HG03097 (cell line): ENCODE results near the gene BSND.

ENCODE experiments used
- ATAC-seq: cut with Tn5 transposase; IDR thresholded peaks from one replicate; pipeline ENCODE4 v1.9.1; 2021; ENCODE audit not compliant: unreplicated experiment, low FRiP score

BSND gene

DNA sequence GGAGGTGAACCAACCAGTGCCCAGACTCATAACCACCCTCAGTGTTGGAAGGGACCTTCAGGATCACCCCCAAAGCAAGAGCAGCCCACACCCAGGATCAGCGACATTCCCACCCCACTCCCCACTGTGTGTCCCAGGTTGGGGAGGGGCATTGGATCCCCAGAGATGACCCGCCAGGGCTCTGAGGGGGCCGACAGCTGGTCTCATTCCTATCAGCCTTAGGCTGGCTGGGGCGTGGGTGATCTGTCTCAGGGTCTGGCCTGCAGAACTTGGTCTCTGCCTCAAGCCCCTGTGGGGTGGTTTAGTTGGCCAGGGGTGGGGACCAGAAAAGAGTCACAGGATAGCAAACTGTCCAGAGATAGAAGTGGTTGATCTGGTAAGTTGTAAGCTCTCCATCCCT, 7.8 kb upstream of the BSND start:
- ATAC-seq: no peak

DNA sequence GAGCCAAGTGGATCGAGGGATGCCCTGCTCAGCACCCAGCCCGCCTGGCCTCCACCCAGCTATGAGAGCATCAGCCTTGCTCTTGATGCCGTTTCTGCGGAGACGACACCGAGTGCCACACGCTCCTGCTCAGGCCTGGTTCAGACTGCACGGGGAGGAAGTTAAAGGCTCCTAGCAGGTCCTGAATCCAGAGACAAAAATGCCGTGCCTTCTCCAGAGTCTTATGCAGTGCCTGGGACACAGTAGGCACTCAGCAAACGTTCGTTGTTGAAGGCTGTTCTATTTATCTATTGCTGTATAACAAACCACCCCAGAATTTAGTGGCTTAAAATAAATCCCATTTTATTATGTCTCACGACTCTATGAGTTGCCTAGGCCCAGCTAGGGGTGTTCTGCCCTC, 6.8 kb upstream of the BSND start:
- ATAC-seq: no peak

DNA sequence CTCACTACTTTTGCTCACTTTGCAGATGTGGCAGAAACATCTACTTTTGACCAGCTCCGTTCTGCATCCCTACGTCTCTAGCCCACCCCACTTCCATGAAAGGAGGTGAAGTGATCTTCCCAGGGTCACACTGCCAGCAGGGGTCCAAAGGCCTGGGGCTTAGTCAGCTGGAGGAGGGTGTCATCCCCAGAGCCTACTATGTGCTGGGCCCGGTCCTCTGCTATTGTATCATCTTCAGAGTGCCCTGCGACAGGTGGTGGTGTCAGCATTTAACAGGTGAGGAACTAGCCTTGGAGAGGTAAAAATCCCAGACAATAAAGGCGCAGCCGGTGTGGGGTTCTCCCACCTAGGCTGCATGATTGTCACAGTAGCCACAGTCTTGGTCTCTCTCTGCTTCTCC, 5.6 kb upstream of the BSND start:
- no peak for ATAC-seq

DNA sequence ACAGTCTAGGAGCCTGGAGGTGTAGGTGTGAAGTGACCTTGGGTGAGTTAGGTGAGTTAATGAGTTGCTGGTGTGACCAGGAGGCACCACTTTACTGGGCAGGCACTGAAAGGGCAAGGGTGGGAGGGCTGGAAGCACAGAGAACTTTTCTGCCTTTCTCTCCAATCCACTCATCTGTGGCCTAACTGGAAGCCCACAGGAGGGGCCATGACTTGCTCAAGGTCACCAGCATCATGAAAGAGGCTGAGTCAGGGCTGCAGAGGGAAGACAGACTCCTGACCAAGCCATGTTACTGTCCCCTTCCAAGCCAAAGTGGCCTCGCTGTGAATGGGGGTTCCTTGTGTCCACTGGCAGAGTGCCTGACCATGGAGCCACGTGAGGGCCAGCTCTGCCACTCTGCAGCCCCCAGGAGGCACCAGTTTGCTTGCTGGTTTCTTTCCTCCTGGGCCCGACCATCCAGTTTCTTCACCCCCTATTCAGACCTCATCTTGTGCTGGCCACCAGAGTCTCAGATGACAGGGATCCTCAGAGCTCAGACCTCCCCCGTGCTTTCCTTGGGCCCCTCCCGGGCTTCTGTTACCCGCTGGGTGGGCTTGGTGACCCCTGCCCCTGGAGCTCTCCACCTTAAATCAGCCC, 4.3 kb upstream of the BSND start:
- no peak for ATAC-seq

DNA sequence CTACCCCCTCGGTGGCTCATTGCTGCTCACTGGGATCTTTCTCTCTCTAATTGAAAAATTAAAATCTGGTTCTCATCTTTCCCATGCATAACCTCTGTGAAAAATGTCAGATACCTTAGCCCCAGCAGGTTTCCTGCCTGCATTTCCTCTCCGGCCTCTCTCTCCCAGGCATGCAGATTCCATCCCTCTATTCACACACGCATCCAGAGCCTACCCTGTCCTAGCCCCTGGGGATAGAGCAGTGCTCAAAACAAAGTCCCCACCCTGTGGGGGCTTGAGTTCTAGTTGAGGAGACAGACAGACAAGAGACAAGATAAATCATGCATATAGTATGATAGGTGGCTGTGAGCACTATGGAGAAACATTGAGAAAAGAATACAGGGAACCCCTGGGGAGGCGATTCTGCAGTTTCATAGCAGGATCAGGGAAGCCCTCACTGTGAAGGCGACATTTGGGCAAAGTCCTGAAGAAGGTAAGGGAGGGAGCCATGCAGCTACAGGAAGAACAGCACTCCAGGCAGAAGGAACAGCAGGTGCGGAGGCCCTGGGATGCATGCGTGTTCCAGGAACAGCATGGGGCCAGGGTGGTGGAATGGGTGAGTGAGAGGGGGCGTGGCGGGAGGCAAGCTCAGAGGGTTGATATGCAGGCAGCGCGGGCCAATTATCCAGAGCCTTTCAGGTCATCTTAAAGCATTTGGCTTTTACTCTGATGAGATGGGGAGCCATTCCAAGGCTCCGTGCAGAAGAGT, 3.5 kb upstream of the BSND start:
- ATAC-seq: no peak

DNA sequence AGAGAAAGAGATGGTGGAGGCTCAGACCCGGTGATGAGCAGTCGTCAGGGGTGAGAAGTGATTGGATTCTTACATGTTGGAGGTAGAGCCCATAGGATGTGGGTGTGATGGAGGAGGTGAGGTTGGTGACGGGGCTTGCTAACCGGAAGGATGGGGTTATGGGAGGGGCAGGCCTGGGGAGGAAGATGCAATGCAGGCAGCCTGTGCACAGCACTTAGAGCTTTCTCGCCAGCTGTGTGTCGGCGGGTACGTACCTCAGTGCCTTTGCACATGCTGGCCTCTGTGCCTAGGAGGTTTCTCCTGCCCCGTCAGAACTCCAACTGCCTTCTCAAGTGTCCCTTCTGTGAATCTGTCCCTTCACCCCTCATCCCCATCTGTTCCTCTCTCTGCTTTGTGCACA, 2.9 kb upstream of the BSND start:
- ATAC-seq: no peak

DNA sequence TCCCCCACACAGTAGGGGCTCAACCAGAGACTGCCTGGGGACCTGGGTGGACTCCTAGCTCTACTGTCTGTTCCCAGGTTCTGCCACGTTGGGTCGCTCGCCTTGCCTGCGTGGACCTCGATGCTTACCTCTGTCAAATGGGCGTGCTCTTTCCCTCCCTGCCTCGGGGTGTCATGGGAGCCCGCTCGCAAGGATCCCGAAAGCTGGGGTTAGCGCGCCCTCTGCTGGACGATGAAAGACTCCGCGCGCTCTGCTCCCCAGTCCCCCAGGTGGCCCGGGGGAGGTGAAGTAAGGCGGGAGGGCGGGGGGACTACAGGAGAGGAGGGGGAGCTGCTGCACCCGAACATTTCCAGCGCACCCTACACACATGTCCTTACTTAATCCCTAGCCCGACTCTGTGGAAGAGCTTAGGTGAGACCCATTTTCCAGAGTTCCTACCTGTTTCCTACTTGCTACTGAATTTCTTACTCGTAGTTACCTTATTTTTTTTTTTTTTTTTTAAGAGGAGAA, 2.3 kb upstream of the BSND start:
- ATAC-seq: no peak

DNA sequence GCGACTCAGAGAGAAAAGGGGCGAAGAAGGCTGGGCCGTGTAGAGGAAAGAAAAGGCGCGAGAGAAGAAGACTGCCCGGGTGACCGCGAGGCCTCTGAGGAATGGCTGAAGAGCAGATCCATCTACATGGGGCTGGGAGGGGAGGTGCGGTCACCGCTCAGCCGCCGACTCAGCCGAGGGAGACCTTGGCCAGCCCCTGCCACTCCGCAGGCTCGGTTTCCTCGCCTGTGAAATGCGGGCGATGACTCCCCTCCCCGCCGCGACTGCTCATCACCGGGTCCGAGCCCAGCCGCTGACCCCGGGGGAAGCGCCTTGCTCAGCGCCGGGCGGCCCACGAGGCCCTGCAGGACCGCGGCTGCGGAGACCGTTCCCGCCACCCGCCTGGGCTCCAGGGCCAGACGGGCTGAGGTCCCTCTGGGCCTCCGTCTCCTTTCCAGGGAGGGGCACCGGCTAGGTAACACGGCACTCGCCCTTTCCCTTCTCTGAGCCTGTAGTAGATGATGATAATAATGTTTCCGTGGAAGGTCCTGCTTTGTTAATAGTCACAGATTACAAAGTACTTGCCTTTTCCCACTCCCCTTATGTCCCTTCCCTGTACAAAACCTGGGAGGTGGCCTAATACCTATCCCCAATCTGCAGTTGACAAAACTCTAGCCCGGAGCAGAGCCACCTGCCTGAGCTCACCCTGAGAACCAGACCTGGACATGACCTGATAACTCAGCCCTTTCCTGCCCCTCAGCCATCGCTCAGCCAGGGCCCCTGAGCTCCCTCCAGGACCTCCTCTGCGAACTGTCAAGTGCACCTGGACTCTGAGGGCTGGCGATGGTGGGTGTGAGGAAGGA, 1.6 kb upstream of the BSND start:
- no peak for ATAC-seq

DNA sequence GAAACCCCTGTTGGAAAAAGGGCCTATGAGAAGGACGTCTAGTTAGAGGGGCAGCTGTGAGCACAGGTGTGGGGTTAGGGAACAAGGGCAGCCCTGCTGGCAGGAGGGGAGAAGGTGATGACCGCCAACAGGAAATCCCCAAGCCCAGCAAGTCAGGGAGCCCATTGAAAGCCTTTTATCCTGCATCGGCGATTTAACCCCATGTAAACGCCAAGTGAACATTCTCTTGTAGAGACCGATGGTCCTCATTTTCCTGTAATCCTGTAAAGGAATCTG, 1.1 kb upstream of the BSND start:
- no peak for ATAC-seq

DNA sequence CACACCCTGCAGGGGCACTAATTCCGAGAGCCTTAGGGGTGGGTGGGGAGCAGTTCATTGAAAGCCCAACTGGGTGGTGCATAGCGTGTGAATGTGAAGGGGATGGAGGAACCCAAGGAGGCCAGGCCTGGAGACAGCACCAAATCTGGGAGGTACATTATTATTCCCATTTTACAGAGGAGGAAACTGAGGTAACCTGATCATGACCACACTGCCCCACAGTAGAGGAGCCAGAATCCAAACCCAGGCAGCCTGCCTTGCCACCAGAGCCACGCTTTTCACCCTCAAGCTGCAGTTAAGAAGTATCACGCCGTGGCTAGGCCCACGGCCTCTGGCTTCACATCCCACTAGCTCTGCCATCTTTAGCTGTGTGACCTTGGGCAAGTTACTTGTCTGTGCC, 633 bp upstream of the BSND start:
- no peak for ATAC-seq

DNA sequence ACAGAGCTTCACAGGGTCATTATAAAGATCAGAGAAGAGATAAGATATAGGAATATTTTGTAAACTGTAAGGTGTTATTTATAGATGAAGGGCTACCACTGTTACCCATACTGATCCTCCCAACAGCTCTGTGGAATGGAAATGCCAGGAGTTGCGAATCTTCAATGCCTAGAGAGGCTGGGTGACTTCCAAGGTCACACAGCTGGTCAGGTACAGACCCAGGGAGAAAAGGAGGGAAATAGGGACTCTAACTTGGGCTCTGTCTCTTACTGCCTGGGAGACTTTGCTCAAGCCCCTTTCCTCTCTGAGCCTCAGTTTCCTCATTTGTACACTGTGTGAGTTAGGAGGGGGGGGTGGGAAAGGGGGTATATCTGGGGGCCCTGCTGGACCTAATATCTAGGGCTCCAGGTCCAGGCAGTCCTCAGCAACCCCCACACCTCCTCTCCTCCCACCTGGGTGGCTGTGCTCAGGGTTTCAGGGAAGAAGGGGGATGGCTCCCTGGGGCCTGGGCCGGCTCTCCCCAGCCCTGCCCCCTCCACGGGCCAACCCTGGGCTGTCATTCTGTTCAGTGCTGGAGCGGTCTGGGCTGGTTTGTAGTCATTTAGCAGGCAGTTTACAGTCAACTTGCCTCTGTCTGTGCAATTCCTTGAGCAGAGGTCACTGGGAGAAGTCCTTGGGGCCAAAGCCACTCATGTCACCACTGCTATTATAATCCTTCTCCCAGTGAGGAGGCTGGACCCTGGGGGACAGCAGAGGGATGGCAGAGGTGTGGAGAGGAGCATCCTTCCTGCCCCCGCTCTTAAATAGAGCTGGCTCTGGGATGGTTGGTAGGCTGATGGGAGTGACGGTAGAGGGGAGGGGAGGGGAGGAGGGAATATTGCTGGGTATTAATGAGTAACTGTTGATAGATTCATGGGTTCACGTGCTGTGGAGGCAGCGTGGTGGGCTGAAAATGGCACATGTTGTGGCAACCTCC, 1.7 kb downstream of the BSND start:
- ATAC-seq: no peak

DNA sequence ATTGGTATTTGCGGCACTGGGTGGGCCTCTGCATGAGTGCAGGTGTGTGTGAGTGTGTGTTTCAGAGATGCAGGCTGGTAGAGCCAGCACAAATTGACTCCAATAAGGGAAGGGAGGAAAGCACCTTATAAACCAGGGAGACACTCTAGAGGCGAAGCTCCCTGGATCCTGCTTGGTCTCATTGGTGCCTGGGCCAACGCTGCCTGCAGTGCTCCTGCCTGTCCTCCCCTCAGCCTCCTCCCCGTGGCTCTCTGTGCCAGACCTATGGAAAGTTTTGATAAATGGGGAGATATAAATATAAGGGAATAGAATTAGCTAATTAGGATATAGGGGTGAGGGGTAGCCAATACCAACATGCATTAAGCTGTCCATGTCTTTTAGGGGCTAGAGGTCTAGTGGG, 2.6 kb downstream of the BSND start:
- ATAC-seq: no peak

DNA sequence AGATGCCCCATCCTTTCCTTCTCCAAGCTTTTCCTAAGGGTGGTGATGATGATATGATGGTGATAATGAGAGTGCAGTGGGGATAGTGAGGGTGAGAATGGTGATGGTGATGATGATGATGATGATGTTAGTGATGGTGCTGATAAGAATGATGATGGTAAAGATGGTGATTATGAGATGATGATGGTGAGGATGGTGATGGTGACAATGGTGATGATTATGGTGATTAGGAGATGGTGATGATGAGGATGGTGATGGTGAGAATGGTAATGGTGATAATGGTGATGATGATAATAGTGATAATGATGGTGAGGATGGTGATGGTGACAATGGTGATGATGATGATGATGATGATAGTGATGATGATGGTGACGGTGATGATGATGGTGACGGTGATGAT, 4.0 kb downstream of the BSND start:
- no peak for ATAC-seq

DNA sequence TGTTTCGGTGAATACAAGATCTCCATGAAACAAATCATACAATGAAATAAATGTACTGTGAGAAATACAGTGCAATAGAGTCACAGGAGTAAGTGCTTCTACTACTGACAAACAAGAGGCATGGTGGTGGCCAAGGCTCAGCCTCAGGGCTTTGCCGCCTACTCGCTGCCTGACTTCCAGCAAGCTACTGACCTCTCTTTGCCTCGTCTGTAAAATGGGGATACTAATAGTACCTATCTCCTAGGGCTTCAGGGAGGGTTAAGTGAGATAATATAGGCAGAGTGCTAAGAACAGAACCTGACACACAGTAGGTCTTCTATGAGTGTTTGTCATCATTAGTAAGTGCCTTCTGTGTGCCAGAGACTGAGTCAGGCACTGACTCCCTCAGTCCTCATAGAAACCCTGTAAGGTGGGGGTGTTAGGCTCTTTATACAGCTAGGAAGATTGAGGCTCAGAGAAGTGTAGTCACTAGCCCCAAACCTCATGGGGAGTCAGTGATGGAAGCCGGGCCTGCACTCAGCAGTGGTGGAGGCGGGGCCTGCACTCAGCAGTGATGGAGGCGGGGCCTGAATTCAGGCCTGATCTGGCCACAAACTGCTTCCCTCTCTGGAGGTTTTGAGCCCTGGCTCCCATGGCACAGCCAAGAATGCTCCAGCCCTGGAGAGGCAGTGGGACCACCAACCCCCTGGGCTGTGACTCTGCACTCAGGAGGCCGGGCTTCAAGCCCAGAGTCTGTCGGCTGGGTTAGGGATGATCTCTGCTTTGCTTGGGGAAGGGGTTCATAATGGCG, 6.8 kb downstream of the BSND start:
- no peak for ATAC-seq

DNA sequence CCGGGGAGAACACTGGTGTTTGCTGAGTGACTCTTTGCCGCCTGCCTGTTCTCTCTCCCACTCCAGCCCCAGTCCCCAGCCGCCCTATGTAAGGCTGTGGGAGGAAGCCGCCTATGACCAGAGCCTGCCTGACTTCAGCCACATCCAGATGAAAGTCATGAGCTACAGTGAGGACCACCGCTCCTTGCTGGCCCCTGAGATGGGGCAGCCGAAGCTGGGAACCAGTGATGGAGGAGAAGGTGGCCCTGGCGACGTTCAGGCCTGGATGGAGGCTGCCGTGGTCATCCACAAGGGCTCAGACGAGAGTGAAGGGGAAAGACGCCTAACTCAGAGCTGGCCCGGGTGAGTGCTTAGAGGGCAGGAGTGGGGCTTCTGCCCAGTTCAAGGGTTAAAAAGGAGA, 8.2 kb downstream of the BSND start:
- ATAC-seq: no peak

DNA sequence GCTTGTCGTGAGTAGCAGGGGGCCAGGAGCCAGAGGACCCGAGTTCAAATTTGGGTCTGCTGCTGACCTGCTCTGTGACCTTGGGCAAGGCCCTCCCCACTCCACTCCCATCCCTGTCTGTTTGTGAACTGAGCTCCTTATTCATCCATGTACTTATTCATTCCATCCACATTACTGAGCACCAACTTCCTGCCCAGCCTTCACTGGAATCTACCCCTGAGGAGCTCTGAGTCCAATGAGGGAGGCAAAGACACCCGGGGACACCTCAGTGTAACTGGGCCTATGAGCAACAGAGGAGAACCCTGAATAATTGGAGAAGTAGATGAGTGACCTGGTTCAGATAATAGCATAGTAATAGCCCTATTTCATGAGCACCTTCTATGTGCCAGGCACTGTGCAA, 8.9 kb downstream of the BSND start:
- no peak for ATAC-seq

DNA sequence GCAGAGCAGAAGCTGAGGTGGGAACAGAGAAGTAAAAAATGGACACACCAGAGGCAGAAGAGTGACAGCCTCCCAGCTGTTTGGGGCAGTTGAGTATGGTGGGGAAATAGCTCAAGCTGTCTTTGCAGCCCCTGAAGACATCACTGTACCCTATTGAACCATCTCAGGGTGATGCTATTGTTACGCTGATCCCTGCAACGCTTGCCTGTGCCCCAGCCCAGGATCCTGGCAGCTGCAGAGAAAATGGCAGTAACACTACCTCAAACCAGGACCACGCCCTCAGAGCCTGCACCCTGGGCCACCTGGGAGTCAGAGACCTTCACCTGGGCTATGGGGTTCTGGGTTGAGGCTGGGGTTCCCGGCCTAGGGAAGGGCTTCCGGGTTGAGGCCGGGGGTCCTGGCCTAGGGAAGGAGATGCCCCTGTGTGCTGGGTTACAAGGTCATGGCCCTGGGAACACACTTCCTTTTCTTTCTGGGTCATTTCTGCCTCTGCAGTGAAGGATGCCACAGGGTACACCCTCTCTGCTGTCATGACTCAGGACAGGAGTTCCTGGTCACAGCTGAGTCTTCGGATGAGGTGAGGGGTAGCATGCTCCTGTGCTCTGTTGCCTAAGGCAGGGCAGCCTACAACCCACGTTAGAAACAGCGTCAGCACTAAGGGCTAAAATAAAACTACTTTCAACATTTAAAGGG, 11.6 kb downstream of the BSND start:
- no peak for ATAC-seq

DNA sequence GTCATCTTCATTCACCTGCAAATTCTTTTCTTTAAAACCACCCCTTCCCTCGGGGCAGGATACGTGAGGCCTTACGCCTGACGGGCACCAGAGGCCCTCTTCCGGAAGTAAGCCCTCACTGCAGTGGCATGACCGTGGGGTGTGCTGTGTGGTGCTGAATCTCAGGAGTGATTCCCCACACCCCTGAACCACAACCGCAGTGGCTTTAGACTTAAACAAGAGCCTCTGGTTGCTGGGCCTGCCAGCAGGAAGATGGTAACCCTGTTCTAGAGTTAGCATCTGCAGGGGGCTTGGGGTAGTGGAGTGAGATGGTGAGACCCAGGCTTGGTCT, 12.1 kb downstream of the BSND start:
- no peak for ATAC-seq

DNA sequence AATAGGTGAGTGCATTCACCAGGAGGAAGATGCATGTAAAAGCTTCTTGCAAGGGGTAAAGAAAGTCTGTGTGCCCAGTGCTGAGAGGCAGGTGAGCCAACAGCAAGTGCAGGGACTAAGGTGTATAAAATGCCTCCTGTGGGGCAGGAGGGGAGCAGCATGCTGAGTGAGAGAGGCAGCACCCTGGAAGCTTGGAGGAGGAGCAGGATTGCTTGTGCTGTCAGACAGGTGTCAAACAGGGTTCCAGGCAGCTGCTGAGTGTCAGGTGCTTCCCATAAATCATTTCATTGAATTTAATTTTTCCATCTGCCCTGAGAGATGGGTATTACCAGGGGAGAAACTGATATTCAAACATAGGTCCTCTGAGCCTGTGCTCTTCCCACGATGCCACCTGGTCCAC, 13.9 kb downstream of the BSND start:
- no peak for ATAC-seq
